Stimulated activated CD4-positive, alpha-beta T cell treated with anti-CD3 and anti-CD28 coated beads, Interleukin-12 subunit alpha, Interleukin-12 subunit beta, amount 100 ng/mL, for 4 hours (primary cell): Measurements from ENCODE around the gene CEP68.

Experiments
- DNase-seq: peaks from one replicate; pipeline ENCODE4 v3.0.0-alpha.2; 2020

Gene CEP68

DNA sequence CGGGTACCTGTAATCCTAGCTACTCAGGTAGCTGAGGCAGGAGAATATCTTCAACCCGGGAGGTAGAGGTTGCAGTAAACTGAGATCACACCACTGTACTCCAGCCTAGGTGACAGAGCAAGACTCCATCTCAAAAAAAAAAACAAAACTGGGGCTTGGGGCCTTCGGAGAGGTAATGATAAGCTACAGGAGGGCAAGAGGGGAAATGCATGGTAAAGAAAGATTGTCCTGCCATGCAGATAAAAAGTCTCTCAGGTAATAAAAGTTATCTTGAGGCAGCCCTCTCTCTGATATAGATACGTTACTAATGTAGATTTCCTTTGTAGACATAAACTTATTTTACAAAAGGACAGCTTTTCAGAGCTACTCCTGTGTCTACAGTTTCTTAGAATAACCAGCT is 77.4 kb downstream of the CEP68 start:
- DNase-seq = no peak

DNA sequence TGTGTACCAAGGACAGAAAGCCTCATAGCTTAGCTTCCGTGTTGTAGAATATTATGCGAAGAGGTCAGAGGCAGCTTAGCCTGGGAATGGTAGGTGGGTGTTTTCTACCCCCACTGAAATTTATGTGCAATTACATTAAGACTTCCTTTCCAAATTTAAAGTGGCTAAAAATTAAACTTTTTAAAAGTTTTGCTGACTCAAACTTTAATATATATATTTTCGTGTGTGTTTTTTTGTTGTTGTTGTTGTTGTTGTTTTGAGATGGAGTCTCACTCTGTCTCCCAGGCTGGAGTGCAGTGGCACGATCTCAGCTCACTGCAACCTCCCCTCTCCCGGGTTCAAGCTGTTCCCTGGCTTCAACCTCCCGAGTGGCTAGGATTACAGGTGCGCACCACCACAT is 77.9 kb downstream of the CEP68 start:
- DNase-seq = no peak

DNA sequence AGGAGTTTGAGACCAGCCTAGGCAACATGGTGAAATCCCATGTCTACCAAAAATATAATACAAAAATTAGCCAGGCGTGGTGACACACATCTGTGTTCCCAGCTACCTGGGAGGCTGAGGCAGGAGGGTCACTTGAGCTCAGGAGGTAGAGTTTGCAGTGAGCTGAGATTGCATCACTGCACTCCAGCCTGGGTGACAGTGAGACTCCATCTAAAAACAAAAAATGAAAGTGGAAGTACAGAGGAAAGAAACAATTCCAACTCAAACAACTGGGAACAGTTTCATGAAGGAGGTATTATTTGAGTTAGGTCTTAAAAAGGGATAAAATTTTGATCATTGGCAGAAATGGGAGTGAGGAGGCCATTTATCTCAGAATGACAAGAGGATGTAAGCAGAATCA is 80.0 kb downstream of the CEP68 start:
- DNase-seq = no peak
